ENCODE results near the gene GRP.
A peak's percentile ranks its signal among the peaks of the same experiment; 100 is the strongest.

GRP gene

GRCh38 chr18:59219672-59220163, at the start of gene GRP:
TSS of gene GRP (plus strand) at chr18:59220158. CDS start at chr18:59220266, 108 bp downstream.
- DNase-seq (ENCODE audit: low spot score) = no peak

- no peak for DNase-seq (ENCODE audit: low spot score)
Observed at GRCh38 chr18:59172664-59173249, 47.2 kb upstream of the GRP start.

GRCh38 chr18:59177485-59177884, 42.5 kb upstream of the GRP start:
- no peak for DNase-seq (ENCODE audit: low spot score)

- peak; percentile 19 for DNase-seq (ENCODE audit: low spot score)
Observed at GRCh38 chr18:59180150-59180845, 39.7 kb upstream of the GRP start.

GRCh38 chr18:59182673-59183072, 37.3 kb upstream of the GRP start:
- no peak for DNase-seq (ENCODE audit: low spot score)

- no peak for DNase-seq (ENCODE audit: low spot score)
Observed at GRCh38 chr18:59189008-59189407, 30.9 kb upstream of the GRP start.

- no peak for DNase-seq (ENCODE audit: low spot score)
Observed at GRCh38 chr18:59189746-59190145, 30.2 kb upstream of the GRP start.

GRCh38 chr18:59196161-59196725, 23.7 kb upstream of the GRP start:
- DNase-seq (ENCODE audit: low spot score) = no peak

GRCh38 chr18:59197636-59198035, 22.3 kb upstream of the GRP start:
- DNase-seq (ENCODE audit: low spot score) = no peak

GRCh38 chr18:59198215-59198614, 21.7 kb upstream of the GRP start:
- DNase-seq (ENCODE audit: low spot score) = no peak

- no peak for DNase-seq (ENCODE audit: low spot score)
Observed at GRCh38 chr18:59200787-59201186, 19.2 kb upstream of the GRP start.

- DNase-seq (ENCODE audit: low spot score) = no peak
Observed at GRCh38 chr18:59202258-59202820, 17.6 kb upstream of the GRP start.

- DNase-seq (ENCODE audit: low spot score) = no peak
Observed at GRCh38 chr18:59207506-59207905, 12.5 kb upstream of the GRP start.

- DNase-seq (ENCODE audit: low spot score) = no peak
Observed at GRCh38 chr18:59208602-59209125, 11.3 kb upstream of the GRP start.

- no peak for DNase-seq (ENCODE audit: low spot score)
Observed at GRCh38 chr18:59210299-59210698, 9.7 kb upstream of the GRP start.

GRCh38 chr18:59211629-59212028, 8.3 kb upstream of the GRP start:
- no peak for DNase-seq (ENCODE audit: low spot score)

GRCh38 chr18:59218018-59218417, 1.9 kb upstream of the GRP start:
- DNase-seq (ENCODE audit: low spot score) = no peak

- DNase-seq (ENCODE audit: low spot score) = no peak
Observed at GRCh38 chr18:59220164-59220783, 316 bp downstream of the GRP start.

- DNase-seq (ENCODE audit: low spot score) = no peak
Observed at GRCh38 chr18:59220784-59221765, 1.1 kb downstream of the GRP start.

GRCh38 chr18:59222341-59222740, 2.4 kb downstream of the GRP start:
- no peak for DNase-seq (ENCODE audit: low spot score)

GRCh38 chr18:59228351-59228750, 8.4 kb downstream of the GRP start:
- DNase-seq (ENCODE audit: low spot score) = no peak
